Thyroid gland (tissue), 4 donors: ENCODE data around the gene TDRD7.

ENCODE experiments used
- CTCF ChIP-seq, 6 experiments: fragments of 200-600 bp in 3 of 6; fragments of 450-650 bp in 3 of 6; sonication (generic) in 3 of 6; IDR thresholded peaks; one replicate each; pipeline ENCODE4 v1.5.1; 2016 to 2019; ENCODE audit warnings: antibody characterized with exemption in 6 of 6, mild to moderate bottlenecking in 2 of 6, inconsistent platforms in 1 of 6, moderate library complexity in 1 of 6
- POLR2A ChIP-seq, 2 donors: fragments of 450-650 bp; IDR thresholded peaks; one replicate each; pipeline ENCODE4 v1.6.1; 2017; ENCODE audit warnings: antibody characterized with exemption in 2 of 2, mild to moderate bottlenecking in 2 of 2, moderate library complexity in 1 of 2

GRCh38 chr9:97491216-97491999, 79.5 kb downstream of the TDRD7 start:
- TF ChIP-seq CTCF (IDR thresholded peaks at IDR 0.05) (no peak), POLR2A (IDR thresholded peaks at IDR 0.05) (peak in 1 of 2 donors; percentile 13)
